ENCODE data around the gene SELENOV. TPM values are rescaled to one million over a fixed set of nuclear protein-coding genes. Genes with fewer than 3 reads are reported as not detected.

SELENOV gene
- total and polyA plus RNA-seq, 9 of the 15 experiments (the other 6 are each of a cell fraction or from before 2014, with no cell fraction given), result 0.04 to 0.09 (median 0.06) TPM; not detected in 4

GRCh38 chr19:39539518-39540332 lies 24.8 kb downstream of the SELENOV start, which contains the start of gene EID2 (continued):
- peak; percentile 24; the same call in 1 of the 2 replicates for TF ChIP-seq MGA (IDR thresholded peaks at IDR 0.05)
- TF ChIP-seq CHD7 (IDR thresholded peaks at IDR 0.05; ENCODE audit: low read depth, low read length), result no peak
- no peak for TF ChIP-seq CHCHD3 (CRISPR knock-in tag; IDR thresholded peaks at IDR 0.05)

Measured in K562 (cell line).